ENCODE measurements around the gene C6orf58. TPM values are rescaled to one million over a fixed set of nuclear protein-coding genes. Genes with fewer than 3 reads are reported as not detected.

Gene C6orf58
- total and polyA plus RNA-seq, 10 of the 15 experiments (the other 5 are each of a cell fraction or from before 2014, with no cell fraction given) = 0.06 to 0.43 (median 0.12) TPM; not detected in 2

- ChIA-PET SMC1A (ENCODE audit: uncharacterized antibody, unreplicated experiment) (no interaction called here), CTCF (no interaction called here), POLR2A (no interaction called here), RAD21 (ENCODE audit: unreplicated experiment) (no interaction called here)
- Histone ChIP-seq H3K4me2 (ENCODE audit: control insufficient read depth, insufficient read depth) (no peak overlapping the region), H3K4me1 (ENCODE audit: control insufficient read depth, insufficient read depth, low read length) (no peaks in the 10 kb centered on the region), H3K27ac (ENCODE audit: control insufficient read depth, insufficient read depth) (no peak overlapping the region), H3K9ac (ENCODE audit: control insufficient read depth, insufficient read depth, low read length) (no peak overlapping the region), H3K27me3 (replicated peaks in 1 of 2; ENCODE audit: control insufficient read depth in 2 of 2, insufficient read depth in 2 of 2, low read length in 1 of 2) (no peaks in the 10 kb centered on the region), H3K9me3 (replicated peaks; ENCODE audit: control insufficient read depth, insufficient read depth, low read length) (no peaks in the 10 kb centered on the region), H3K79me2 (ENCODE audit: control insufficient read depth, insufficient read depth, low read length) (no peaks in the 10 kb centered on the region), H3K4me3 (no peak overlapping the region), H2AFZ (ENCODE audit: control insufficient read depth, low read depth, low read length) (no peak overlapping the region), H3K36me3 (ENCODE audit: control insufficient read depth in 2 of 2, insufficient read depth in 2 of 2, low read length in 1 of 2) (no peaks in the 10 kb centered on the region), H4K20me1 (ENCODE audit: control insufficient read depth, insufficient read depth) (no peaks in the 10 kb centered on the region)
- FAIRE-seq (no peak), DNase-seq (ENCODE audit: low read depth, low spot score) (no peak), ATAC-seq (peak; percentile 46; the same call in 2 of the 3 replicates)
- TF ChIP-seq CTCF (IDR thresholded peaks at IDR 0.05 in 2 of 3, conservative IDR thresholded peaks at IDR 0.05 in 1 of 3; ENCODE audit: control insufficient read depth in 2 of 3, extremely low read depth in 1 of 3, insufficient read depth in 1 of 3, low read depth in 3 of 3, low read length in 3 of 3) (peak in 2 of 3 experiments; percentile 10 to 21; a peak in 3 of 6 replicates), ZZZ3 (IDR thresholded peaks at IDR 0.05; ENCODE audit: control insufficient read depth, insufficient read length, low read depth) (no peak), RAD21 (IDR thresholded peaks at IDR 0.05; ENCODE audit: insufficient read depth, low read depth, low read length) (peak; percentile 25; the same call in 1 of the 2 replicates)
- WGBS (ENCODE audit: insufficient coverage, insufficient replicate concordance, low lambda C conversion rate, missing lambda C conversion rate) = 69% methylated on average over 3 of the region's 3 CpGs
- intact Hi-C loops (cut with micrococcal nuclease; ENCODE audit: unreplicated experiment) (no loop called here), in situ Hi-C loops (cut with MboI) (no loop called here)
- no TSS peak for BruUV-seq (replicated peaks)
Observed at GRCh38 chr6:127606131-127606562, 29.2 kb downstream of the C6orf58 start.

- H3K9me3 ChIP-seq (replicated peaks; ENCODE audit: control insufficient read depth, insufficient read depth, low read length) = no peaks in the 10 kb centered on the region
- ChIA-PET RAD21 (ENCODE audit: unreplicated experiment) (no interaction called here), CTCF (no interaction called here), SMC1A (ENCODE audit: uncharacterized antibody, unreplicated experiment) (no interaction called here), POLR2A (interaction anchor here (0.6 kb wide), 1 partner anchor 1786 kb away, joined by 3 read pairs; no protein-coding TSS in a partner anchor)
- no peak overlapping the region for H3K9ac ChIP-seq (ENCODE audit: control insufficient read depth, insufficient read depth, low read length)
- no peaks in the 10 kb centered on the region for H3K36me3 ChIP-seq (ENCODE audit: control insufficient read depth in 2 of 2, insufficient read depth in 2 of 2, low read length in 1 of 2)
- no peak overlapping the region for H3K4me3 ChIP-seq
- no peak overlapping the region for H3K4me2 ChIP-seq (ENCODE audit: control insufficient read depth, insufficient read depth)
- 21% methylated on average over 3 of the region's 3 CpGs for WGBS (ENCODE audit: insufficient coverage, insufficient replicate concordance, low lambda C conversion rate, missing lambda C conversion rate)
- no peak overlapping the region for H3K27ac ChIP-seq (ENCODE audit: control insufficient read depth, insufficient read depth)
- no peak overlapping the region for H2AFZ ChIP-seq (ENCODE audit: control insufficient read depth, low read depth, low read length)
- ATAC-seq (no peak), DNase-seq (ENCODE audit: low read depth, low spot score) (no peak), FAIRE-seq (no peak)
- in situ Hi-C loops (cut with MboI) (no loop called here), intact Hi-C loops (cut with micrococcal nuclease; ENCODE audit: unreplicated experiment) (no loop called here)
- no peaks in the 10 kb centered on the region for H3K79me2 ChIP-seq (ENCODE audit: control insufficient read depth, insufficient read depth, low read length)
- no peaks in the 10 kb centered on the region for H3K4me1 ChIP-seq (ENCODE audit: control insufficient read depth, insufficient read depth, low read length)
- BruUV-seq (replicated peaks) = no TSS peak
- H4K20me1 ChIP-seq (ENCODE audit: control insufficient read depth, insufficient read depth) = no peaks in the 10 kb centered on the region
- no peaks in the 10 kb centered on the region for H3K27me3 ChIP-seq (replicated peaks in 1 of 2; ENCODE audit: control insufficient read depth in 2 of 2, insufficient read depth in 2 of 2, low read length in 1 of 2)
- no peak for TF ChIP-seq ZNF384 (IDR thresholded peaks at IDR 0.05; ENCODE audit: borderline replicate concordance, low read depth, low read length)
- TF ChIP-seq CUX1 (IDR thresholded peaks at IDR 0.05; ENCODE audit: insufficient replicate concordance, low read depth, low read length) = no peak
- TF ChIP-seq BMI1 (IDR thresholded peaks at IDR 0.05; ENCODE audit: borderline replicate concordance) = no peak
- TF ChIP-seq ELK1 (IDR thresholded peaks at IDR 0.05; ENCODE audit: low read depth, low read length) = no peak
Observed at GRCh38 chr6:127608554-127609270, 31.7 kb downstream of the C6orf58 start.
